ENCODE data around the gene ELMOD1. TPM values are rescaled to one million over a fixed set of nuclear protein-coding genes. Genes with fewer than 3 reads are reported as not detected.

ELMOD1 gene
- total and polyA plus RNA-seq, 2 experiments from 2014 or later, result 1.2 to 1.6 TPM

- no peak overlapping the region for H3K27ac ChIP-seq (ENCODE audit: low read depth)
- no peak for ATAC-seq
These were observed 114.1 kb downstream of the ELMOD1 start for GRCh38 chr11:107705027-107705426.

More at GRCh38 chr11:107705027-107705426, 114.1 kb downstream of the ELMOD1 start:
- Histone ChIP-seq H3K9me2 (ENCODE audit: insufficient read depth) (no peaks in the 10 kb centered on the region), H3K36me3 (ENCODE audit: insufficient read depth) (no peaks in the 10 kb centered on the region), H4K20me1 (replicated peaks; ENCODE audit: insufficient read depth) (no peaks in the 10 kb centered on the region), H3F3A (replicated peaks; ENCODE audit: low read depth) (no peaks in the 10 kb centered on the region), H2AFZ (no peak overlapping the region), H3K27me3 (ENCODE audit: insufficient read depth) (peaks cover 10% of the 10 kb centered on the region), H3K4me1 (ENCODE audit: insufficient read depth) (peaks cover 26% of the 10 kb centered on the region), H3K79me2 (replicated peaks; ENCODE audit: insufficient read depth) (no peaks in the 10 kb centered on the region), H3K4me2 (no peak overlapping the region), H3K4me3 (no peak overlapping the region)
- Mint-ChIP-seq H3K4me3 (no peak overlapping the region), H3K36me3 (ENCODE audit: low read depth) (no peaks in the 10 kb centered on the region), H3K27ac (no peak overlapping the region), H3K27me3 (ENCODE audit: insufficient read depth, low read depth, poor library complexity) (peaks cover 3% of the 10 kb centered on the region), H3K4me1 (peaks cover 24% of the 10 kb centered on the region), H3K9me3 (no peaks in the 10 kb centered on the region)
- TF ChIP-seq ZNF462 (CRISPR knock-in tag; IDR thresholded peaks at IDR 0.05) (no peak), ZNF331 (CRISPR knock-in tag; IDR thresholded peaks at IDR 0.05; ENCODE audit: low read depth) (no peak), ETS1 (IDR thresholded peaks at IDR 0.05) (no peak), CTCF (conservative IDR thresholded peaks at IDR 0.05; ENCODE audit: low read depth in 2 of 2) (no peak), NANOG (IDR thresholded peaks at IDR 0.05; ENCODE audit: borderline replicate concordance) (no peak), JUNB (IDR thresholded peaks at IDR 0.05; ENCODE audit: unreplicated experiment) (no peak), EZH2 (IDR thresholded peaks at IDR 0.05; ENCODE audit: low read depth, unreplicated experiment) (no peak), REST (IDR thresholded peaks at IDR 0.05; ENCODE audit: unreplicated experiment) (no peak), ZNF114 (CRISPR knock-in tag; IDR thresholded peaks at IDR 0.05) (no peak), POLR2AphosphoS5 (IDR thresholded peaks at IDR 0.05; ENCODE audit: low read depth) (no peak), STAT1 (IDR thresholded peaks at IDR 0.05; ENCODE audit: unreplicated experiment) (no peak), EZH2phosphoT487 (IDR thresholded peaks at IDR 0.05; ENCODE audit: unreplicated experiment) (no peak), CREB1 (CRISPR knock-in tag; IDR thresholded peaks at IDR 0.05; ENCODE audit: low read depth) (no peak)
- DNase-seq (ENCODE audit: low spot score), result no peak

All from GM23338 (cell line).